Measurements from ENCODE around the gene UTP14C.

Gene UTP14C

GRCh38 chr13:52025475-52026245 is 1.2 kb downstream of the UTP14C start:
- no peak for TF ChIP-seq RAD21 (IDR thresholded peaks at IDR 0.05; ENCODE audit: low read depth)
- no peak for TF ChIP-seq ZBTB7A (IDR thresholded peaks at IDR 0.05; ENCODE audit: low read depth)
- no peak for TF ChIP-seq TCF12 (IDR thresholded peaks at IDR 0.05; ENCODE audit: low read depth)
- TF ChIP-seq CEBPB (IDR thresholded peaks at IDR 0.05): no peak
- TF ChIP-seq YY1 (IDR thresholded peaks at IDR 0.05; ENCODE audit: low read depth): no peak
- no peak for TF ChIP-seq CREB1 (IDR thresholded peaks at IDR 0.05; ENCODE audit: low read depth)

DNA sequence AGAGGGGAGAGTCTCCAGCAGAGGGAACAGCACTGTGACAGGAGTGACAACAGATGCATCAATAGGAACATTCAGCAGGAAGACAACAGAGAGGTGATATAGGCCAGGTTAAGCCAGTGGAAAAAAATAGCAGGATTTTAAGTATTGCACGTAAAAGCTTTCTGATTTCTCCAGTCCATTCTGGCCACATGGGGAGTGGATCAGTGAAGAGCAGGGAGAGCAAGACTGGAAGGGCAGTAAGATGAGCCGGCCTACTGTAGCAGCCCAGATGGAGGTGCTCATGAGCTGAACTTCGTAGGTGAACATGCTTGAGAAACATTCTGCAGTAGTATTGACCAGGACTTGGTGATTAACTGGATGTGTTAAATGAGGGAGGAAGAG is 1.7 kb downstream of the UTP14C start:
- TF ChIP-seq, protein P1, sequence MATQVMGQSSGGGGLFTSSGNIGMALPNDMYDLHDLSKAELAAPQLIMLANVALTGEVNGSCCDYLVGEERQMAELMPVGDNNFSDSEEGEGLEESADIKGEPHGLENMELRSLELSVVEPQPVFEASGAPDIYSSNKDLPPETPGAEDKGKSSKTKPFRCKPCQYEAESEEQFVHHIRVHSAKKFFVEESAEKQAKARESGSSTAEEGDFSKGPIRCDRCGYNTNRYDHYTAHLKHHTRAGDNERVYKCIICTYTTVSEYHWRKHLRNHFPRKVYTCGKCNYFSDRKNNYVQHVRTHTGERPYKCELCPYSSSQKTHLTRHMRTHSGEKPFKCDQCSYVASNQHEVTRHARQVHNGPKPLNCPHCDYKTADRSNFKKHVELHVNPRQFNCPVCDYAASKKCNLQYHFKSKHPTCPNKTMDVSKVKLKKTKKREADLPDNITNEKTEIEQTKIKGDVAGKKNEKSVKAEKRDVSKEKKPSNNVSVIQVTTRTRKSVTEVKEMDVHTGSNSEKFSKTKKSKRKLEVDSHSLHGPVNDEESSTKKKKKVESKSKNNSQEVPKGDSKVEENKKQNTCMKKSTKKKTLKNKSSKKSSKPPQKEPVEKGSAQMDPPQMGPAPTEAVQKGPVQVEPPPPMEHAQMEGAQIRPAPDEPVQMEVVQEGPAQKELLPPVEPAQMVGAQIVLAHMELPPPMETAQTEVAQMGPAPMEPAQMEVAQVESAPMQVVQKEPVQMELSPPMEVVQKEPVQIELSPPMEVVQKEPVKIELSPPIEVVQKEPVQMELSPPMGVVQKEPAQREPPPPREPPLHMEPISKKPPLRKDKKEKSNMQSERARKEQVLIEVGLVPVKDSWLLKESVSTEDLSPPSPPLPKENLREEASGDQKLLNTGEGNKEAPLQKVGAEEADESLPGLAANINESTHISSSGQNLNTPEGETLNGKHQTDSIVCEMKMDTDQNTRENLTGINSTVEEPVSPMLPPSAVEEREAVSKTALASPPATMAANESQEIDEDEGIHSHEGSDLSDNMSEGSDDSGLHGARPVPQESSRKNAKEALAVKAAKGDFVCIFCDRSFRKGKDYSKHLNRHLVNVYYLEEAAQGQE (IDR thresholded peaks at IDR 0.05; ENCODE audit: low read depth): no peak
- TF ChIP-seq RAD21 (IDR thresholded peaks at IDR 0.05; ENCODE audit: low read depth) (peak; percentile 53), FOXM1 (IDR thresholded peaks at IDR 0.05; ENCODE audit: borderline replicate concordance, low read depth) (no peak), TAF1 (IDR thresholded peaks at IDR 0.05; ENCODE audit: low read depth) (no peak)

DNA sequence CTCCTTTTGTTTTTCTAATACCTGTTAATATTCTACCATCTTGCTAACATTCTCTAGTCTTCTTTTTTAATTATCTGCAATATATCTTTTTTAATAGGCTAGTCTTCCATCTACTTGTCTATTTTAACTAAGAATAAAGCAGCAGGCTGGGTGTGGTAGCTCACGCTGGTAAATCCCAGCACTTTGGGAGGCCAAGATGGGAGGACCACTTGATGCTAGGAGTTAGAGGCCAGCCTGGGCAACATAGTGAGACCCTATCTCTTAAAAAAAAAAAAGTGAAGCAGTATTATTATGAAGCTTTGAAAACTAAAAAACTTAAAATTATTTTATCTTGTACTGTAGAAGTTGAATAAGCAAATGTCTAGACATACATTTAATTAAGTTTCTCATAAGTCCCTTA is 3.3 kb downstream of the UTP14C start:
- TF ChIP-seq CEBPB (IDR thresholded peaks at IDR 0.05) (no peak), ZBTB7A (IDR thresholded peaks at IDR 0.05; ENCODE audit: low read depth) (no peak)

DNA sequence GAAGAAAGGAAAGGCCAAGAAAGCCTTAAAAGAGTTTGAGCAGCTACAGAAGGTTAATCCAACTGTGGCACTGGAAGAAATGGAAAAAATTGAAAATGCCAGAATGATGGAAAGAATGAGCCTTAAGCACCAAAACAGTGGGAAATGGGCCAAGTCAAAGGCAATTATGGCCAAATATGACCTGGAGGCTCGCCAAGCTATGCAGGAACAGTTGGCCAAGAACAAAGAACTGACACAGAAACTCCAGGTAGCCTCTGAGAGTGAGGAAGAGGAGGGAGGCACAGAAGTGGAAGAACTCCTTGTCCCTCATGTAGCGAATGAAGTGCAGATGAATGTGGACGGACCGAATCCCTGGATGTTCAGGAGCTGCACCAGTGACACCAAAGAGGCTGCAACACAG is 5.1 kb downstream of the UTP14C start:
- no peak for TF ChIP-seq YY1 (IDR thresholded peaks at IDR 0.05; ENCODE audit: low read depth)
- TF ChIP-seq TEAD4 (IDR thresholded peaks at IDR 0.05): peak; percentile 47; the same call in 1 of the 2 replicates
- peak; percentile 43; the same call in 1 of the 2 replicates for TF ChIP-seq EP300 (IDR thresholded peaks at IDR 0.05; ENCODE audit: borderline replicate concordance)
- TF ChIP-seq NFIC (IDR thresholded peaks at IDR 0.05): peak; percentile 89

- TF ChIP-seq EP300 (IDR thresholded peaks at IDR 0.05; ENCODE audit: borderline replicate concordance): no peak
- TF ChIP-seq TCF12 (IDR thresholded peaks at IDR 0.05; ENCODE audit: low read depth): no peak
- no peak for TF ChIP-seq TAF1 (IDR thresholded peaks at IDR 0.05; ENCODE audit: low read depth)
- TF ChIP-seq, protein P2, sequence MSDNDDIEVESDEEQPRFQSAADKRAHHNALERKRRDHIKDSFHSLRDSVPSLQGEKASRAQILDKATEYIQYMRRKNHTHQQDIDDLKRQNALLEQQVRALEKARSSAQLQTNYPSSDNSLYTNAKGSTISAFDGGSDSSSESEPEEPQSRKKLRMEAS (IDR thresholded peaks at IDR 0.05): no peak
Observed at GRCh38 chr13:52033039-52033438, 8.5 kb downstream of the UTP14C start.

- no peak for TF ChIP-seq TEAD4 (IDR thresholded peaks at IDR 0.05)
- TF ChIP-seq NFIC (IDR thresholded peaks at IDR 0.05): no peak
- TF ChIP-seq, protein P1 (IDR thresholded peaks at IDR 0.05; ENCODE audit: low read depth): no peak
- no peak for TF ChIP-seq CEBPB (IDR thresholded peaks at IDR 0.05)
- TF ChIP-seq USF1 (IDR thresholded peaks at IDR 0.05): no peak
- TF ChIP-seq, protein P2 (IDR thresholded peaks at IDR 0.05): no peak
- no peak for TF ChIP-seq EGR1 (IDR thresholded peaks at IDR 0.05)
- no peak for TF ChIP-seq RAD21 (IDR thresholded peaks at IDR 0.05; ENCODE audit: low read depth)
- TF ChIP-seq YY1 (IDR thresholded peaks at IDR 0.05; ENCODE audit: low read depth): no peak
- TF ChIP-seq TAF1 (IDR thresholded peaks at IDR 0.05; ENCODE audit: low read depth): no peak
- no peak for TF ChIP-seq EP300 (IDR thresholded peaks at IDR 0.05; ENCODE audit: borderline replicate concordance)
Observed at GRCh38 chr13:52034616-52035226, 10.2 kb downstream of the UTP14C start.

DNA sequence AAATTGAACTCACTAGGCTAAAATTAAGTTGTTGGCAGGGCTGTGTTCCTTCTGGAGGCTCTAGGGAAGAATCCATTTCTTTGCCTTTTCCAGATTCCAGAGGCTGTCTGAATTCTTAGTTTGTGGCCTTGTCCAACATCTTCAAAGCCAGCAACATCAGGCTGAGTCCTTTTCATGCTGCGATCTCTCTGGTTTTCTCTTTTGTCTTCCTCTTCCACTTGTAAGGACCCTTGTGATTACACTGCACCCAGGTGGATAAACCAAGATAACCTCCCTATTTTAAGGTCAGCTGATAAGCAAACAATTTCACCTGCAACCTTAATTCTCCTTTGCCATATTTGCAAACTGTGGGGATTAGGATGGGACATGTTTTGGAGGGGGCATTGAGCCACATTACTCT is 11.5 kb downstream of the UTP14C start:
- no peak for TF ChIP-seq YY1 (IDR thresholded peaks at IDR 0.05; ENCODE audit: low read depth)
- no peak for TF ChIP-seq EP300 (IDR thresholded peaks at IDR 0.05; ENCODE audit: borderline replicate concordance)
- TF ChIP-seq, protein P1 (IDR thresholded peaks at IDR 0.05; ENCODE audit: low read depth): no peak
- TF ChIP-seq CREB1 (IDR thresholded peaks at IDR 0.05; ENCODE audit: low read depth): no peak
- no peak for TF ChIP-seq EGR1 (IDR thresholded peaks at IDR 0.05)

All from Ishikawa (cell line).